MM.1S (cell line): ENCODE measurements around the gene CNOT8.

Experiments used
- DNase-seq: peaks from one replicate; pipeline ENCODE4 v3.0.0-alpha.2; 2015
- H2AFZ ChIP-seq: fragments of 300-600 bp; sonication (generic); 2 replicates; pipeline ENCODE4 v1.6.0; 2016; ENCODE audit warnings: antibody characterized with exemption, low read length
- H3F3A ChIP-seq: fragments of 300-600 bp; sonication (generic); 2 replicates; pipeline ENCODE4 v1.6.1; 2016; ENCODE audit warnings: mild to moderate bottlenecking, antibody characterized with exemption, low read length, moderate library complexity, mixed read lengths; ENCODE audit not compliant: insufficient read depth
- H3K27ac ChIP-seq: fragments of 300-600 bp; sonication (generic); 2 replicates; pipeline ENCODE4 v1.5.1; 2016; ENCODE audit warnings: mild to moderate bottlenecking, low read length
- H3K27me3 ChIP-seq: fragments of 300-600 bp; sonication (generic); replicated peaks from 2 replicates; pipeline ENCODE4 v1.6.0; 2016; ENCODE audit warnings: low read length; ENCODE audit not compliant: insufficient read depth
- H3K36me3 ChIP-seq: fragments of 300-600 bp; sonication (generic); replicated peaks from 2 replicates; pipeline ENCODE4 v1.6.1; 2016; ENCODE audit warnings: mild to moderate bottlenecking, low read length, mixed read lengths; ENCODE audit not compliant: insufficient read depth
- H3K4me1 ChIP-seq: fragments of 300-600 bp; sonication (generic); 2 replicates; pipeline ENCODE4 v1.6.1; 2016; ENCODE audit warnings: low read length, mixed read lengths
- H3K4me2 ChIP-seq: fragments of 300-600 bp; sonication (generic); 2 replicates; pipeline ENCODE4 v1.6.0; 2016; ENCODE audit warnings: low read depth, low read length
- H3K4me3 ChIP-seq: fragments of 300-600 bp; sonication (generic); 2 replicates; pipeline ENCODE4 v1.5.1; 2016; ENCODE audit warnings: low read length, mixed read lengths
- H3K79me2 ChIP-seq: fragments of 300-600 bp; sonication (generic); 2 replicates; pipeline ENCODE4 v1.6.1; 2016; ENCODE audit warnings: mixed run types, low read length, mixed read lengths
- H3K9ac ChIP-seq: fragments of 300-600 bp; sonication (generic); 2 replicates; pipeline ENCODE4 v1.6.1; 2016; ENCODE audit warnings: low read length, mixed read lengths
- H3K9me2 ChIP-seq: fragments of 300-600 bp; sonication (generic); replicated peaks from 2 replicates; pipeline ENCODE4 v1.6.1; 2016; ENCODE audit warnings: mild to moderate bottlenecking, low read length, mixed read lengths; ENCODE audit not compliant: insufficient read depth
- H3K9me3 ChIP-seq: fragments of 300-600 bp; sonication (generic); replicated peaks from 2 replicates; pipeline ENCODE4 v1.6.1; 2016; ENCODE audit warnings: mild to moderate bottlenecking, low read length, mixed read lengths; ENCODE audit not compliant: insufficient read depth
- H4K20me1 ChIP-seq: fragments of 300-600 bp; sonication (generic); 2 replicates; pipeline ENCODE4 v1.6.1; 2016; ENCODE audit warnings: mild to moderate bottlenecking, low read length, moderate library complexity, mixed read lengths; ENCODE audit not compliant: insufficient read depth
- CTCF ChIP-seq: fragments of 300-600 bp; sonication (generic); IDR thresholded peaks from 2 replicates; pipeline ENCODE4 v1.5.1; 2016; ENCODE audit warnings: antibody characterized with exemption, low read length, mixed read lengths
- EZH2 ChIP-seq: fragments of 300-600 bp; sonication (generic); optimal IDR thresholded peaks from 2 replicates; pipeline ENCODE3; 2017; ENCODE audit warnings: low read depth, mild to moderate bottlenecking, antibody characterized with exemption, low read length, mixed read lengths
- EZH2phosphoT487 ChIP-seq: fragments of 300-600 bp; sonication (generic); IDR thresholded peaks from 2 replicates; pipeline ENCODE4 v1.6.1; 2018; ENCODE audit warnings: antibody characterized with exemption, low read length

The CNOT8 gene

GRCh38 chr5:154815684-154816247 is 42.7 kb upstream of the CNOT8 start:
- H3K9ac ChIP-seq: no peak overlapping the region
- H2AFZ ChIP-seq: no peak overlapping the region
- no peaks in the 10 kb centered on the region for H3K9me2 ChIP-seq
- no peak for DNase-seq
- no peaks in the 10 kb centered on the region for H4K20me1 ChIP-seq
- no peak overlapping the region for H3K4me3 ChIP-seq
- TF ChIP-seq EZH2phosphoT487 (no peak), EZH2 (no peak)
- no peaks in the 10 kb centered on the region; the same call in 1 of the 2 replicates for H3F3A ChIP-seq
- no peaks in the 10 kb centered on the region for H3K4me1 ChIP-seq
- no peak overlapping the region for H3K4me2 ChIP-seq
- no peaks in the 10 kb centered on the region for H3K27me3 ChIP-seq
- peaks cover 18% of the 10 kb centered on the region for H3K79me2 ChIP-seq
- no peaks in the 10 kb centered on the region for H3K9me3 ChIP-seq
- H3K27ac ChIP-seq: no peak overlapping the region
- H3K36me3 ChIP-seq: peaks cover 16% of the 10 kb centered on the region

- Histone ChIP-seq H3K9me2 (no peaks in the 10 kb centered on the region), H3F3A (no peaks in the 10 kb centered on the region; the same call in 1 of the 2 replicates), H4K20me1 (no peaks in the 10 kb centered on the region), H3K9ac (no peak overlapping the region), H3K4me1 (no peaks in the 10 kb centered on the region), H2AFZ (no peak overlapping the region), H3K4me3 (no peak overlapping the region), H3K4me2 (no peak overlapping the region), H3K9me3 (no peaks in the 10 kb centered on the region), H3K27ac (no peak overlapping the region), H3K36me3 (peaks cover 11% of the 10 kb centered on the region), H3K79me2 (peaks cover 9% of the 10 kb centered on the region), H3K27me3 (no peaks in the 10 kb centered on the region)
- no peak for TF ChIP-seq EZH2phosphoT487
- no peak for TF ChIP-seq EZH2
- no peak for TF ChIP-seq CTCF
- DNase-seq: no peak
These were observed 41.4 kb upstream of the CNOT8 start for GRCh38 chr5:154816891-154817492.

GRCh38 chr5:154817815-154818214 is 40.6 kb upstream of the CNOT8 start:
- Histone ChIP-seq H2AFZ (no peak overlapping the region), H3F3A (no peaks in the 10 kb centered on the region; the same call in 1 of the 2 replicates), H3K4me1 (no peaks in the 10 kb centered on the region), H3K9me2 (no peaks in the 10 kb centered on the region), H3K27me3 (no peaks in the 10 kb centered on the region), H4K20me1 (no peaks in the 10 kb centered on the region), H3K27ac (no peak overlapping the region), H3K4me2 (no peak overlapping the region), H3K36me3 (peaks cover 11% of the 10 kb centered on the region), H3K79me2 (peaks cover 8% of the 10 kb centered on the region), H3K9ac (no peak overlapping the region), H3K9me3 (no peaks in the 10 kb centered on the region), H3K4me3 (no peak overlapping the region)
- no peak for TF ChIP-seq EZH2
- no peak for TF ChIP-seq CTCF
- no peak for TF ChIP-seq EZH2phosphoT487
- DNase-seq: no peak

- Histone ChIP-seq H3K9ac (no peak overlapping the region), H3K27ac (no peak overlapping the region), H3K9me3 (no peaks in the 10 kb centered on the region), H3K36me3 (peaks cover 11% of the 10 kb centered on the region; the same call in 1 of the 2 replicates), H3K4me1 (no peaks in the 10 kb centered on the region), H3K9me2 (no peaks in the 10 kb centered on the region), H4K20me1 (no peaks in the 10 kb centered on the region), H3K27me3 (no peaks in the 10 kb centered on the region), H3K79me2 (no peaks in the 10 kb centered on the region; the same call in none of the 2 replicates), H3K4me3 (no peak overlapping the region), H3K4me2 (no peak overlapping the region), H3F3A (no peaks in the 10 kb centered on the region; the same call in 1 of the 2 replicates), H2AFZ (no peak overlapping the region)
- TF ChIP-seq EZH2: no peak
- no peak for DNase-seq
These were observed 39.8 kb upstream of the CNOT8 start for GRCh38 chr5:154818471-154819116.
